CD4-positive, CD25-positive, alpha-beta regulatory T cell (primary cell): ENCODE results near the gene EZR. TPM values are rescaled to one million over a fixed set of nuclear protein-coding genes. Genes with fewer than 3 reads are reported as not detected.

Source experiments
- ATAC-seq, 2 donors: fragments of 150-1000 bp; cut with Tn5 transposase; one replicate each; pipeline ENCODE4 v1.10.0; 2021; ENCODE audit warnings: low read depth in 2 of 2, moderate number of reproducible peaks in 2 of 2, moderate library complexity in 1 of 2
- DNase-seq, 3 donors: peaks; one replicate each; pipeline versions ENCODE4 v3.0.0 to v3.0.0-alpha.2; 2012 to 2022; ENCODE audit warnings: mixed read lengths in 1 of 3
- H3K27ac ChIP-seq: one replicate; pipeline ENCODE4 v1.7.0; 2013; ENCODE audit warnings: mild to moderate bottlenecking, low read length; ENCODE audit not compliant: insufficient read depth, poor library complexity, severe bottlenecking
- H3K27me3 ChIP-seq: one replicate; pipeline ENCODE4 v1.7.0; 2013; ENCODE audit warnings: low read length; ENCODE audit not compliant: control insufficient read depth, insufficient read depth
- H3K36me3 ChIP-seq: one replicate; pipeline ENCODE4 v1.7.0; 2013; ENCODE audit warnings: mild to moderate bottlenecking, low read length, moderate library complexity; ENCODE audit not compliant: control insufficient read depth, insufficient read depth
- H3K4me1 ChIP-seq: 2 replicates; pipeline ENCODE4 v1.7.0; 2013; ENCODE audit warnings: mild to moderate bottlenecking, low read length; ENCODE audit not compliant: insufficient read depth, control insufficient read depth, poor library complexity, severe bottlenecking
- H3K4me3 ChIP-seq: one replicate; pipeline ENCODE4 v1.7.0; 2013; ENCODE audit warnings: low read depth, mild to moderate bottlenecking, low read length, moderate library complexity
- H3K9me3 ChIP-seq, 2 experiments: 1 replicate in 1 of 2; 2 replicates in 1 of 2; pipeline ENCODE4 v1.7.0; 2013; ENCODE audit warnings: low read length in 2 of 2, mild to moderate bottlenecking in 1 of 2, moderate library complexity in 1 of 2; ENCODE audit not compliant: control insufficient read depth in 2 of 2
- H3K27ac Mint-ChIP-seq, 3 donors: one replicate each; pipeline ENCODE4 v1.8.0; 2020 to 2022; ENCODE audit warnings: mild to moderate bottlenecking in 3 of 3, mixed read lengths in 3 of 3, moderate library complexity in 2 of 3
- H3K27me3 Mint-ChIP-seq: one replicate; pipeline ENCODE4 v1.8.0; 2022; ENCODE audit warnings: mild to moderate bottlenecking, mixed read lengths
- H3K36me3 Mint-ChIP-seq: one replicate; pipeline ENCODE4 v1.8.0; 2020; ENCODE audit warnings: mixed read lengths
- H3K4me1 Mint-ChIP-seq, 4 donors: one replicate each; pipeline ENCODE4 v1.8.0; 2020 to 2022; ENCODE audit warnings: mixed read lengths in 4 of 4, mild to moderate bottlenecking in 1 of 4
- H3K4me3 Mint-ChIP-seq, 4 donors: one replicate each; pipeline ENCODE4 v1.8.0; 2020 to 2022; ENCODE audit warnings: mild to moderate bottlenecking in 4 of 4, mixed read lengths in 4 of 4, moderate library complexity in 3 of 4
- H3K9me3 Mint-ChIP-seq, 7 donors: one replicate each; pipeline ENCODE4 v1.8.0; 2020 to 2022; ENCODE audit warnings: mixed read lengths in 7 of 7, mild to moderate bottlenecking in 3 of 7, moderate library complexity in 2 of 7
- polyA plus RNA-seq, 4 donors: library from polyadenylated mRNA; unstranded; fragments of 300-500 nt; fragmentation: Illumina TruSeq; gene quantifications; one replicate each; pipeline ENCODE4 v1.2.3, GENCODE V29; 2021
- total RNA-seq: library from RNA; stranded (reverse); gene quantifications from one replicate; pipeline ENCODE4 v1.2.3, GENCODE V29; 2022

EZR gene
- total and polyA plus RNA-seq, 5 donors from 2014 or later: 310 to 559 (median 396) TPM

- Histone ChIP-seq H3K4me1 (peaks cover 46% of the 10 kb centered on the region), H3K27me3 (no peaks in the 10 kb centered on the region), H3K9me3 (no peaks in the 10 kb centered on the region), H3K4me3 (no peak overlapping the region), H3K36me3 (no peaks in the 10 kb centered on the region), H3K27ac (peak overlapping the region; percentile 51)
- Mint-ChIP-seq H3K4me1 (peaks cover 0 to 11% (median 9%) of the 10 kb centered on the region in 4 donors), H3K4me3 (no peak overlapping the region), H3K27me3 (no peaks in the 10 kb centered on the region), H3K9me3 (no peaks in the 10 kb centered on the region), H3K36me3 (no peaks in the 10 kb centered on the region), H3K27ac (peak overlapping the region in 2 of 3 donors; percentile 87)
- DNase-seq (no peak), ATAC-seq (no peak)
These were observed 37.1 kb upstream of the EZR start for GRCh38 chr6:158856261-158856660.

GRCh38 chr6:158854214-158855101, 35.3 kb upstream of the EZR start:
- Mint-ChIP-seq H3K27me3 (peaks cover 7% of the 10 kb centered on the region), H3K36me3 (no peaks in the 10 kb centered on the region), H3K27ac (no peak overlapping the region), H3K4me3 (no peak overlapping the region), H3K9me3 (no peaks in the 10 kb centered on the region), H3K4me1 (peaks cover 10 to 26% (median 20%) of the 10 kb centered on the region in 4 donors)
- Histone ChIP-seq H3K27ac (peak overlapping the region; percentile 97), H3K9me3 (no peaks in the 10 kb centered on the region), H3K36me3 (no peaks in the 10 kb centered on the region), H3K4me3 (peak overlapping the region; percentile 79), H3K27me3 (no peaks in the 10 kb centered on the region), H3K4me1 (peaks cover 64% of the 10 kb centered on the region)
- DNase-seq (peak in 2 of 3 donors; percentile 69 to 86), ATAC-seq (peak; percentile 29 to 37)

DNA sequence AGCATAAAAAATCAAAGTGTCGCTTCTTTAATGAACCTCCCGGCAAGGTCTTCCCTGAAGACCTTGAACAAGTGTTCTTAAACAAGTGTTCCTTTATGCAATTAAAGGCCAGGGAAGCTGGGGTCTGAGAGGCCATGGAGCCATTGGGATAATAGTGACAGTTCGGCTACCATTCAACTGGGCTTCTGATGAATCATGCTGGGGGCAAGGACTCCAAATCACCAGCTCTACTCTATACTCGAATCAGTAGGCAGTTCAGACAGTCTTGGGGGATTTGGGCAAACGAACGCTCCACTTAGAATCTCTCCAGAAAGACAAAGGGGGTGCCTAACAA, 34.7 kb upstream of the EZR start:
- Mint-ChIP-seq H3K27me3 (peaks cover 7% of the 10 kb centered on the region), H3K9me3 (no peaks in the 10 kb centered on the region), H3K4me3 (no peak overlapping the region), H3K4me1 (peaks cover 10 to 28% (median 24%) of the 10 kb centered on the region in 4 donors), H3K27ac (no peak overlapping the region), H3K36me3 (no peaks in the 10 kb centered on the region)
- no peaks in the 10 kb centered on the region for H3K9me3 ChIP-seq
- ATAC-seq (no peak), DNase-seq (no peak)
- peaks cover 66% of the 10 kb centered on the region for H3K4me1 ChIP-seq
- peak overlapping the region; percentile 79 for H3K4me3 ChIP-seq
- peak overlapping the region; percentile 97 for H3K27ac ChIP-seq
- H3K27me3 ChIP-seq: no peaks in the 10 kb centered on the region
- no peaks in the 10 kb centered on the region for H3K36me3 ChIP-seq

DNA sequence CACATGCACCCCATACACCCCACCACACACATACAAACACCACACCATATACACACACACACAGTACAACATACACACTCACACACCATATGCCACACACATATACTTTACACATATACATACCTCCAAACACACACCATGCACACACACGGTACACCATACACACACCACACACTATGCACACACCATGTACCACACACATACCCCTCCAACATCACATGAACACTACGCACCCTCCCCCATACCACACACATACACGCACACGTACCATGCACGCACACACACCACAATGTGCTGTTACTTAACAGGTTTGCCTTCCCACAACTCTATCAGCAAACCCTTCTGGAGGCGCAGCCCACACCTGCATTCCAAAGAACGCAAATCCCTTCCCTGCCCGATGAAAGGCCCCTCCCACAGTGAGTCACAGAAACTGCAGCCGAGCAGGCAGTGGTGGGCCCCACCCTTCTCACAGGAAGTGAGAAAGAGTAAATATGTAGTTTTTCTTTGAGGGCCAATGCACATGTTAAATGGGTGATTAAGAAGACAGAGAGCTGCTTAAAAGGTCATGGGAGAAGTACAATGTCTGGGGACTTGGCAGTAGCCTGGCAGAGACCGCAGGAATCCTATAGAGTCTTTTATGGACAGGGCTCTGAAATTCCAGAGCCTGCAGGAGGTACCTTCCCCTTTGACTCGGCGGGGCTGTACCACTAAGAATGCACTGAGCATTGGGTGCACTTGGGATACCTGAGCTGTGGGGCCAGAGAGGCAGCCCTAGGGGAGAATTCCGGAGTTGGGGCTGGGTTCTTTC, 34.1 kb upstream of the EZR start:
- H3K4me1 ChIP-seq: peaks cover 66% of the 10 kb centered on the region
- Mint-ChIP-seq H3K4me3 (no peak overlapping the region), H3K9me3 (no peaks in the 10 kb centered on the region), H3K27ac (no peak overlapping the region), H3K27me3 (peaks cover 7% of the 10 kb centered on the region), H3K36me3 (no peaks in the 10 kb centered on the region), H3K4me1 (peaks cover 10 to 33% (median 25%) of the 10 kb centered on the region in 4 donors)
- H3K36me3 ChIP-seq: no peaks in the 10 kb centered on the region
- no peaks in the 10 kb centered on the region for H3K27me3 ChIP-seq
- peak; percentile 84 to 94 (median 88) for DNase-seq
- H3K9me3 ChIP-seq: no peaks in the 10 kb centered on the region
- H3K27ac ChIP-seq: peak overlapping the region; percentile 97
- H3K4me3 ChIP-seq: peak overlapping the region; percentile 79
- ATAC-seq: peak; percentile 78 to 80

GRCh38 chr6:158852312-158853071, 33.3 kb upstream of the EZR start:
- H3K4me3 Mint-ChIP-seq: peak overlapping the region in 1 of 4 donors; percentile 44
- H3K9me3 Mint-ChIP-seq: no peaks in the 10 kb centered on the region
- H3K4me1 Mint-ChIP-seq: peaks cover 10 to 33% (median 25%) of the 10 kb centered on the region in 4 donors
- peak overlapping the region; percentile 79 for H3K4me3 ChIP-seq
- H3K36me3 Mint-ChIP-seq: no peaks in the 10 kb centered on the region
- no peaks in the 10 kb centered on the region for H3K36me3 ChIP-seq
- H3K27me3 Mint-ChIP-seq: peaks cover 7% of the 10 kb centered on the region
- DNase-seq: no peak
- peaks cover 66% of the 10 kb centered on the region for H3K4me1 ChIP-seq
- H3K9me3 ChIP-seq: no peaks in the 10 kb centered on the region
- H3K27me3 ChIP-seq: no peaks in the 10 kb centered on the region
- peak overlapping the region; percentile 97 for H3K27ac ChIP-seq
- ATAC-seq: no peak
- no peak overlapping the region for H3K27ac Mint-ChIP-seq

DNA sequence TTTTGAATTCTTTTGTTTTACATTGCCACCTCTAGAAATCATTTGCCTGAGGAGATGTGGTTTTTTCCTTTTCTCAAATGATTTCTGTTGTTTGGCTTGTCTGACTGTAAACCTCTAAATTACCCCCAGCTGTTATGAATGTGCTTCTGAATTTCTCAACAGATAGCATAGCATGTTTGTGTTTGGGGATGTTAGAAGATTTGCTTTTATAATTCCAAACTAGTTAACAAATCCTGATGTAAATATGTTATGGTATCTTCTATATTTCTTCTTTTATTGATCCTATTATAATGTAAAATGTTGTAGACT, 31.6 kb upstream of the EZR start:
- H3K27me3 Mint-ChIP-seq: peaks cover 7% of the 10 kb centered on the region
- peak overlapping the region; percentile 65 for H3K4me3 ChIP-seq
- peak overlapping the region; percentile 97 for H3K27ac ChIP-seq
- peaks cover 0 to 2% (median 0%) of the 10 kb centered on the region in 7 donors for H3K9me3 Mint-ChIP-seq
- peak overlapping the region in 2 of 3 donors; percentile 23 to 98 for H3K27ac Mint-ChIP-seq
- H3K4me1 ChIP-seq: peaks cover 60% of the 10 kb centered on the region
- ATAC-seq: no peak
- peak overlapping the region in 3 of 4 donors; percentile 17 to 73 (median 65) for H3K4me3 Mint-ChIP-seq
- no peaks in the 10 kb centered on the region for H3K27me3 ChIP-seq
- no peaks in the 10 kb centered on the region for H3K36me3 ChIP-seq
- DNase-seq: no peak
- H3K4me1 Mint-ChIP-seq: peaks cover 10 to 26% (median 21%) of the 10 kb centered on the region in 4 donors
- no peaks in the 10 kb centered on the region for H3K9me3 ChIP-seq
- no peaks in the 10 kb centered on the region for H3K36me3 Mint-ChIP-seq
